ENCODE measurements around the gene FOXA3. TPM values are rescaled to one million over a fixed set of nuclear protein-coding genes. Genes with fewer than 3 reads are reported as not detected.

FOXA3 gene
- total and polyA plus RNA-seq, 2 of the 4 experiments (the other 2 are of a cell fraction): not detected

- CTCF ChIA-PET: no interaction called here
Measured at GRCh38 chr19:45822716-45823115, 41.4 kb upstream of the FOXA3 start.

More at GRCh38 chr19:45822716-45823115, 41.4 kb upstream of the FOXA3 start:
- H2AK5ac ChIP-seq (ENCODE audit: low read depth, low read length): no peak overlapping the region
- ATAC-seq (ENCODE audit: low read depth) (no peak), DNase-seq (no peak)
- H3K14ac ChIP-seq (replicated peaks; ENCODE audit: low read depth, low read length): no peak overlapping the region
- POLR2A ChIA-PET (ENCODE audit: unreplicated experiment): no interaction called here
- H2BK5ac ChIP-seq (ENCODE audit: low read depth, low read length, poor library complexity, severe bottlenecking): no peak overlapping the region
- WGBS, 2 experiments (ENCODE audit: extremely low coverage in 2 of 2, insufficient read length in 1 of 2): no CpG with 5 or more reads among the region's 5 CpGs
- no peak overlapping the region for H4K8ac ChIP-seq (ENCODE audit: low read depth in 2 of 2, low read length in 2 of 2)
- no peak overlapping the region for H2AK9ac ChIP-seq (replicated peaks; ENCODE audit: low read depth, low read length, poor library complexity)
- H3K56ac ChIP-seq (ENCODE audit: extremely low read depth, insufficient read depth, low read length): no peak overlapping the region
- H2BK20ac ChIP-seq (ENCODE audit: low read depth, low read length): no peak overlapping the region
- no peak overlapping the region for H4K5ac ChIP-seq (ENCODE audit: low read depth, low read length)
- no peak overlapping the region for H4K91ac ChIP-seq (ENCODE audit: insufficient read depth, low read depth, low read length)
- H4K20me1 ChIP-seq (ENCODE audit: insufficient read depth, low read length): peaks cover 7% of the 10 kb centered on the region; the same call in 1 of the 2 replicates
- peak overlapping the region; percentile 32 for H2AFZ ChIP-seq (replicated peaks; ENCODE audit: low read length, poor library complexity)
- intact Hi-C loops (cut with micrococcal nuclease): no loop called here
- H2BK15ac ChIP-seq (ENCODE audit: low read depth, low read length): no peak overlapping the region
- BruUV-seq (replicated peaks): no TSS peak
- TF ChIP-seq RCOR1 (IDR thresholded peaks at IDR 0.05; ENCODE audit: insufficient replicate concordance, low read length) (no peak), MAZ (IDR thresholded peaks at IDR 0.05; ENCODE audit: borderline replicate concordance, low read depth, low read length) (no peak), RAD21 (IDR thresholded peaks at IDR 0.05; ENCODE audit: low read length) (no peak), MXI1 (IDR thresholded peaks at IDR 0.05; ENCODE audit: borderline replicate concordance, low read depth, low read length) (no peak), USF2 (IDR thresholded peaks at IDR 0.05; ENCODE audit: low read depth, low read length) (no peak), POLR2A (IDR thresholded peaks at IDR 0.05; ENCODE audit: low read depth, low read length) (no peak), FOS (IDR thresholded peaks at IDR 0.05; ENCODE audit: low read depth, low read length) (no peak), CHD1 (IDR thresholded peaks at IDR 0.05; ENCODE audit: low read depth, low read length) (no peak), CTCF (conservative IDR thresholded peaks at IDR 0.05; ENCODE audit: low read depth, low read length) (no peak), RFX5 (IDR thresholded peaks at IDR 0.05; ENCODE audit: low read depth, low read length) (no peak), CEBPB (IDR thresholded peaks at IDR 0.05; ENCODE audit: low read depth, low read length) (no peak), ELK1 (IDR thresholded peaks at IDR 0.05; ENCODE audit: borderline replicate concordance, low read depth, low read length) (no peak), SMC3 (IDR thresholded peaks at IDR 0.05; ENCODE audit: low read depth, low read length) (no peak), MAFK (IDR thresholded peaks at IDR 0.05; ENCODE audit: low read depth, low read length) (no peak), NFE2L2 (IDR thresholded peaks at IDR 0.05; ENCODE audit: low read depth, low read length) (no peak)
- no peak overlapping the region for H3K27ac ChIP-seq (ENCODE audit: insufficient read depth, low read length)
- H3K4me2 ChIP-seq (ENCODE audit: low read depth, low read length): no peak overlapping the region
- H3K27me3 ChIP-seq (ENCODE audit: control insufficient read depth, insufficient read depth, low read length): no peaks in the 10 kb centered on the region
- in situ Hi-C loops (cut with MboI; ENCODE audit: low sequenced_read_pairs): no loop called here
- no peak overlapping the region for H3K4ac ChIP-seq (ENCODE audit: low read depth, low read length)
- no peak overlapping the region for H3K4me3 ChIP-seq (ENCODE audit: insufficient read depth, low read depth, low read length)
- H3K18ac ChIP-seq (ENCODE audit: low read depth, low read length): no peak overlapping the region
- H3K9me1 ChIP-seq (ENCODE audit: insufficient read depth, low read length): no peaks in the 10 kb centered on the region
- no peaks in the 10 kb centered on the region for H3K4me1 ChIP-seq (ENCODE audit: control insufficient read depth, insufficient read depth, low read length)
- H3K36me3 ChIP-seq (ENCODE audit: control insufficient read depth, insufficient read depth, low read length): peaks cover 77% of the 10 kb centered on the region
- H3K9me3 ChIP-seq (ENCODE audit: control insufficient read depth, insufficient read depth, low read length): no peaks in the 10 kb centered on the region
- H2BK120ac ChIP-seq (ENCODE audit: low read depth, low read length): no peak overlapping the region
- no peaks in the 10 kb centered on the region; a peak in 1 of 4 replicates for H3K79me1 ChIP-seq (ENCODE audit: low read depth in 1 of 2, low read length in 2 of 2)
- no peak overlapping the region for H3K9ac ChIP-seq (ENCODE audit: low read depth, low read length)
- no peak overlapping the region for H3K23ac ChIP-seq (ENCODE audit: low read depth, low read length)
- dilution Hi-C loops (cut with HindIII; ENCODE audit: low sequenced_read_pairs, unreplicated experiment): no loop called here

All from IMR-90 (cell line).